ENCODE results near the gene GRK5.

The GRK5 gene

DNA sequence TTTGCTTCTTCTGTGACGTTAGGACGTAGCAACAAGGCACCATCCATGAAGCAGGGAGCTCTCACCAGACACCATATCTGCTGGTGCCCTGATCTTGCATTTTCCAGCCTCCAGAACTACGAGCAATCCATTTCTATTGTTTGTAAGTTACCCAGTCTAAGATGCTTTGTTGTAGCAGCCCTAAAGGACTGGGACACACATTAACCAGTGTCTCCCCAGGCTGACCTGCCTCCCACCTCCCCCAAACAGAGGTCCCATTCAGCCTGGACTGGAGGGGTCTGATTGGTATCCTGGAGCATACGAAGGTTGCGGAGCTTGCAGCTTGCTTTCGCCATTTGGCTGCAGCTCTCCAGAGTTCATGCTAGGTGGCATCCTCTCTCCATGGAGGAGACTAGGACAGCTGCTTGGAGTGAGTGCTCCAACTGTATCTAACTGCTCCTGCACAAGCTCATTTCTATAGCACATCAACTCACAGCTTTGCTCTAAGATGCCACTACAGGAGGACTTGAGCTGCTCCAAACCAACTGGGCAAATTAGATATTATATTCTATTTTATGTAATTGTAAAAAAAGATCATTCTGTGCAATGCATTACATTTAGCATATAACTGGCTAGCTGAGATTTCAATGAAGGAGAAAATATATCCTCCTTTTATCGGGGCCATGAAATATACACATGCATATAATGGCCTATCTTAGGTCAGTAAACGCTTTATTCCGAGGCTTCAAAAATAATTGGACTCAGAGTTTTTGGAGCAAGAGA lies 8.0 kb upstream of the GRK5 start:
- peaks cover 6% of the 10 kb centered on the region for H3K4me1 ChIP-seq (ENCODE audit: control insufficient read depth, insufficient read depth, low read length)
- no peaks in the 10 kb centered on the region for H3K36me3 ChIP-seq (ENCODE audit: control insufficient read depth, insufficient read depth, low read length, severe bottlenecking)
- no peak overlapping the region for H3K4me3 ChIP-seq (ENCODE audit: low read length)
- H3K9me3 ChIP-seq (ENCODE audit: control insufficient read depth, low read length), result no peaks in the 10 kb centered on the region
- no peak overlapping the region for H3K9ac ChIP-seq (ENCODE audit: low read length)
- H3K27me3 ChIP-seq (replicated peaks; ENCODE audit: control insufficient read depth, insufficient read depth, low read length), result no peaks in the 10 kb centered on the region
- peak; percentile 84 for DNase-seq (ENCODE audit: low read depth)

DNA sequence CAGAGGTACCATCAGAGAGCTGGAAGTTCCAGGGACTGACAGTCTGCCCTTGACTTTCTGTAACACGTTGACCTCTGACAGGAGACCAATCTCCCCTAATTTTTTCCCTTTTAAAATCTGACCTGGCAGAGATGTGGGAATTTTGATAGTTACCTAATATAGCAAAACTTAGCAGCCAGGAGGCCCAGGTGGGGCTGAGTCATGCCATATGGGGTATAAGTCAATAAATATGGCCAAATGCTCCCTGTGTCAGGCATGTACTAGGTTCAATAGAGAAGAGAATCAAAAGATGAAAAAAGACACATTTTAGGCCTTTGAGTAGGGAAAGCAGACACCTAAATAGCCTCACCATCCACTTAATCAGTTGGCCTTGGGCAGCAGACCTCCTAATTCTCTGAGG lies 6.1 kb upstream of the GRK5 start:
- Histone ChIP-seq H3K27me3 (replicated peaks; ENCODE audit: control insufficient read depth, insufficient read depth, low read length) (no peaks in the 10 kb centered on the region), H3K36me3 (ENCODE audit: control insufficient read depth, insufficient read depth, low read length, severe bottlenecking) (no peaks in the 10 kb centered on the region), H3K4me3 (ENCODE audit: low read length) (no peak overlapping the region), H3K4me1 (ENCODE audit: control insufficient read depth, insufficient read depth, low read length) (peaks cover 11% of the 10 kb centered on the region), H3K9me3 (ENCODE audit: control insufficient read depth, low read length) (no peaks in the 10 kb centered on the region), H3K9ac (ENCODE audit: low read length) (no peak overlapping the region)
- no peak for DNase-seq (ENCODE audit: low read depth)

DNA sequence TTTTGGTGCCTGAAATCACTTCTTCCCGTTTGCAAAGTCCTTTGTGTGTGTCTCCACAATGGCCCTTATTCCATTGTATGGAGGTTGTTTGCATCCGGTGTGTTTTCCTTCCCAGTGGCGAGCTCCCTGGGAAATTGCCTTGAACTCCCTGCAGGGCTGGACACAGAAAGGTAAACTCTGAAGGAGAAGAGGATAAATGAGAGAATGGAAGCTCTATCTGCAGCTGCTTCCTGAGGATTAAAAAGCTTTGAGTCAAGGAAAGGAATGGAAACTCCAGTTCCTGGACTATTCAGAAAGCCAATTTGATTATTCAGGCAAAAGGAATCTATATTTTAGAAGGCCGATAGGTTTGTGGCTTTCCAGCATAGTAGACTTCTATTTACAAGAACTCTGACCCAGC lies 4.4 kb upstream of the GRK5 start:
- Histone ChIP-seq H3K36me3 (ENCODE audit: control insufficient read depth, insufficient read depth, low read length, severe bottlenecking) (no peaks in the 10 kb centered on the region), H3K27me3 (replicated peaks; ENCODE audit: control insufficient read depth, insufficient read depth, low read length) (no peaks in the 10 kb centered on the region), H3K9me3 (ENCODE audit: control insufficient read depth, low read length) (no peaks in the 10 kb centered on the region), H3K4me1 (ENCODE audit: control insufficient read depth, insufficient read depth, low read length) (peaks cover 10% of the 10 kb centered on the region), H3K4me3 (ENCODE audit: low read length) (no peak overlapping the region), H3K9ac (ENCODE audit: low read length) (no peak overlapping the region)
- peak; percentile 55 for DNase-seq (ENCODE audit: low read depth)

DNA sequence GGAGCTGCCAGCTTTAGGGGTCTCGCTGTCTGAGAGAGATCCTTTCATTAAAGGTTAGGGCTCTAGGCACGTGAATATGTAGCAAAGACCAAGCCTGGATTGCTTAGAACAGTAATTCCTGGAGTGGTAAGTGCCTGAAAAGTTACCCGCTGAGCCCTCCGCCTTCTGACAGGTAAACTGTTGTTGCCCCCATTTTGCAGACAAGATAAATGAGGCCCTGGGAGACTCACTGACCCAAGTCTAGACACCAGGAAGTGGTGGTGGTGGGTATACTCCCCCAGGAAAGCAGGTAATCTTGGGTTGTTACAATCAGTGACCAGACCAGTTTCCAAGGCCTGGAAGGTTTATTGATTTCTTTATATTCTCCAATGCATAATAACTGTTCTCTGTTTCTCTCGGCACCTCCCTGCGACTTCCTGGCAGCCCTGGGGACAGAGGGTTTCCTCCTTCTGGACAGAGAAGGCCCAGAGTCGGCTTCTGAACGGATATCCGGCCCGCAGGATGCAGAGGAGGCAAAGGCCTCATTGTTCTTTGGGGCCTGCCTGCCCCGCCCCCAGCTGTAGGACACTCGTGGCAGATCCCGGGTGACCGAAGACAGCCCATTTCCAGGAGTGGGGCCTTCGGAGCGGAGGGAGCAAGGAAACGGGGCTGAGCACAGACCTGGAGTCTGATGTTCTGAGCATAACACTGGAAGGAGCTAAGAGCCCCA lies 1.3 kb upstream of the GRK5 start:
- DNase-seq (ENCODE audit: low read depth), result no peak
- Histone ChIP-seq H3K9ac (ENCODE audit: low read length) (peak overlapping the region; percentile 86), H3K36me3 (ENCODE audit: control insufficient read depth, insufficient read depth, low read length, severe bottlenecking) (no peaks in the 10 kb centered on the region), H3K4me1 (ENCODE audit: control insufficient read depth, insufficient read depth, low read length) (peaks cover 35% of the 10 kb centered on the region), H3K4me3 (ENCODE audit: low read length) (peak overlapping the region; percentile 95), H3K27me3 (replicated peaks; ENCODE audit: control insufficient read depth, insufficient read depth, low read length) (no peaks in the 10 kb centered on the region), H3K9me3 (ENCODE audit: control insufficient read depth, low read length) (no peaks in the 10 kb centered on the region)

DNA sequence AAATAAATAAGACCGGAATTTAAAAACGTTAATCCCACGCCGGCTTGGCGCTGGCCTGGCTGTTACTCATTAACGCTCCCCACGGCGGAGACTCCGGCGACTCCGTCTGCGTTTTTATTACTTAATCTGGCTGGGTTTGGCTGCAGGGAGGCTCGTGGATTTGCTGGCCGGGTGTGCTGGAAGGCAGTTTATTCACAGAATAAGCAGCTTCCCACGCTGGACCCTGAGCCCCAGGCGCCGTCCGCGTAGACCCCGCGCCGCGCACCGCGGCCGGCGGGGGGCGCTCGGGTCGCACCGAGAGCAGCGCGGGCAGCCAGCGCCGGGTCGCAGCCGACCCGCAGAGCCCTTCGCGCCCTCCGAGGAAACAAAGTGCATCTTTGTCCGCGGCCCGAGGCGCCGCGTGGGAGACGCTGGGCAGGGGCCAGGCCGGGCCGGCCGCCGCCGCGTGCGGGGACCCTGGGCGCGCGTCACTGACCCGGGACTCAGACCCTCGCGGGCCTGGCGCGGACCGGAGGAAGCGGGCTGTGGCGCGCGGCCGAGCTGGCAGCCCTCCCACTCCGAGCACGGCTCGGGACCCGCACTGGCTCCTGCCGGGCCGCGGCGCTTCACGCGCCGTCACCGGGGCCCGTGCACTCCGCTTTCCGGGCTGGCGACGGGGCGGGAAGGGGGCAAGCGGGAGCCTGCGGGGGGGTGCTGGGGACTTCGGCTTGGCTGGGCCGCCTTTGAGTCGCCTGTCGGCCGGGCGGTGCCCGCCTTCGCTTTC lies 587 bp upstream of the GRK5 start:
- Histone ChIP-seq H3K4me1 (ENCODE audit: control insufficient read depth, insufficient read depth, low read length) (peaks cover 43% of the 10 kb centered on the region), H3K9ac (ENCODE audit: low read length) (peak overlapping the region; percentile 86)
- DNase-seq (ENCODE audit: low read depth), result peak; percentile 86

DNA sequence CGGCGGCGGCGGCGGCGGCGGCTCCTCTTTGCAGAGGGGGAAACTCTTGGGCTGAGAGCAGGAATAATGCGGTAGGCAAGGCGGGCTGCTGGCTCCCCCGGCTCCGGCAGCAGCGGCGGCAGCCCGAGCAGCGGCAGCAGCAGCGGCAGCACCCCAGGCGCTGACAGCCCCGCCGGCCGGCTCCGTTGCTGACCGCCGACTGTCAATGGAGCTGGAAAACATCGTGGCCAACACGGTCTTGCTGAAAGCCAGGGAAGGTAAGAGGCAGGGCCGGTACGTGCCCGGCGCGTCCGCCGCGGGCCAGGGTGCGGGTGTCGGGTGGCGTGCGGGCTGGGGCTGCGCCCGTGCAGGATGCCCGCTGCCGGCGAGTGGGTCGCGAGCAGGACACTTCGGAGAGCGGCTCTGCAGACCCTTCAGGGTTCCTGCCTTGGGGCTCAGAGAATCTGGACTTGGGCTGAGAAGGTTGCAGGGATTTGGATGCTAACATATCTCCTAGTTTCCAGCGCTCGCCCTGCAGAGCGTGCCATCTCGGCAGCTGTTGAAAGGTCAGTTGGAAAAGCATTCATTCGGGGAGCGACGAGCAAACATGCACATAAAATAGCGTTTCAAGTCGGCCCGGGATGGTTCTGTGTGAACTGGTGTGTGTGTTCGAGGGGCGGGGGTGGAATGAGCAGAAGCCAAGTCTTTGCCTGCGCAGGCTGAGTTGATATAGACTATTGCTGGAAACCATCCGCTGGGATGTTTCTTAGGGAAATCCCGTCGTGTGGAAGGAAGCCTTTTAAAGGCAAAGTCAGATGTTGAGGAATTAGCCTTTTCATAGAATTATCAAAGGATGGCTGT lies 562 bp downstream of the GRK5 start:
- DNase-seq (ENCODE audit: low read depth), result peak; percentile 71
- no peaks in the 10 kb centered on the region for H3K27me3 ChIP-seq (replicated peaks; ENCODE audit: control insufficient read depth, insufficient read depth, low read length)
- H3K36me3 ChIP-seq (ENCODE audit: control insufficient read depth, insufficient read depth, low read length, severe bottlenecking), result no peaks in the 10 kb centered on the region
- H3K9me3 ChIP-seq (ENCODE audit: control insufficient read depth, low read length), result no peaks in the 10 kb centered on the region
- peaks cover 54% of the 10 kb centered on the region for H3K4me1 ChIP-seq (ENCODE audit: control insufficient read depth, insufficient read depth, low read length)
- peak overlapping the region; percentile 90 for H3K9ac ChIP-seq (ENCODE audit: low read length)
- peak overlapping the region; percentile 95 for H3K4me3 ChIP-seq (ENCODE audit: low read length)

More for the DNA sequence above, 587 bp upstream of the GRK5 start:
- Histone ChIP-seq H3K36me3 (ENCODE audit: control insufficient read depth, insufficient read depth, low read length, severe bottlenecking) (no peaks in the 10 kb centered on the region), H3K27me3 (replicated peaks; ENCODE audit: control insufficient read depth, insufficient read depth, low read length) (no peaks in the 10 kb centered on the region), H3K9me3 (ENCODE audit: control insufficient read depth, low read length) (no peaks in the 10 kb centered on the region), H3K4me3 (ENCODE audit: low read length) (peak overlapping the region; percentile 95)

DNA sequence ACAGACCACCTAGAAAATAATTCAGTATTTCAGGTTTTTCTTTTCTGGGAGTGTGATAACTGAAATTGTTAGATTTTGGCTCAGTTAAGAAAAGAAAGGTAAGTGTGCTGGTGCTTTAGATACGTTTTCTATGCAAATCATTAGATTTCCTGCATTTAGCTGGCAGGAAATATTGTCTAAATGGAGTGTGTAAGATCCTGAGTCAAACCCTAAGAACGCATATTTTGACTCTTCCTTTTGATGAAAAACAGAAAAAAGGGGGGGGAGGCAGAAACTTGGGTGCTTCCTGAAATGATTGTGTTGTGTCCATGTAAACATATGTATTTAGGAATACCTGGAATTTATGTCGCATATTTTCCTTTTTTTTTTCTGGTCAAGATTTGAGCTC lies 1.2 kb downstream of the GRK5 start:
- Histone ChIP-seq H3K4me1 (ENCODE audit: control insufficient read depth, insufficient read depth, low read length) (peaks cover 57% of the 10 kb centered on the region), H3K36me3 (ENCODE audit: control insufficient read depth, insufficient read depth, low read length, severe bottlenecking) (no peaks in the 10 kb centered on the region), H3K9ac (ENCODE audit: low read length) (peak overlapping the region; percentile 90), H3K4me3 (ENCODE audit: low read length) (peak overlapping the region; percentile 95), H3K9me3 (ENCODE audit: control insufficient read depth, low read length) (no peaks in the 10 kb centered on the region), H3K27me3 (replicated peaks; ENCODE audit: control insufficient read depth, insufficient read depth, low read length) (no peaks in the 10 kb centered on the region)
- peak; percentile 58 for DNase-seq (ENCODE audit: low read depth)

DNA sequence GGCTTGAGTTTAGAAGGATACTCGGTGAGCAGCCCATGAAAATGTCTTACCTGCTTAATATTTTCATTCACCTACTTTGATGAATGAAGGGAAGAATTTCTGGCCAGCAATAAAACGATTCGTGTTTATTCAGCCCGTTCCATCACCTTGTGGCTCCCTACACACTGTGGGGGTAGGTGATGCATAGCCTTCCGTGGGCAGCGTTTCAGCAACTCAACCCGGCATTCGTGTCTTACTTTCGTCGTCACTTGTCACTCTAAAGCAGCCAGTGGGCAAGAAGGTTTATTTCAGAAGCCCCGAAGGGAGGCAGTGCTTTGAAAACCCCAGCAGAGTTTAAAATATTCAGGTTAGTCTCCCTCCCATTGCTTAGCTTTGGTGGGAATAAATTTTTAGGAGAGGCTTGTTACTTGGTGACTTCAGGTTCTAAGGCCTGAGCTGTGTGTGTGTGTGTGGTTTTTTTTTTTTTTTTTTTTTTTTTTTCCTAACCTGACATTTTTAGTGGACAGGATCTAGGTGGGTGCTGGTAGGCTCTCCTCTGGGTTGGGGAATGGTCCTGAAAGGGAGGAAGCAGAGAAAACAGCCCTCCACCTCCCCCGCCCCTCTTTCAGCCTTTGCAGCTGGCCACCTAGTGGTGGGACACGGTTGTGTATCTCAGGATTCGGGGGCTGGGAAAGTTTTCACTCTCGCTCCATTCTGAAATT lies 1.8 kb downstream of the GRK5 start:
- peaks cover 57% of the 10 kb centered on the region for H3K4me1 ChIP-seq (ENCODE audit: control insufficient read depth, insufficient read depth, low read length)
- H3K27me3 ChIP-seq (replicated peaks; ENCODE audit: control insufficient read depth, insufficient read depth, low read length), result no peaks in the 10 kb centered on the region
- H3K4me3 ChIP-seq (ENCODE audit: low read length), result peak overlapping the region; percentile 95

DNA sequence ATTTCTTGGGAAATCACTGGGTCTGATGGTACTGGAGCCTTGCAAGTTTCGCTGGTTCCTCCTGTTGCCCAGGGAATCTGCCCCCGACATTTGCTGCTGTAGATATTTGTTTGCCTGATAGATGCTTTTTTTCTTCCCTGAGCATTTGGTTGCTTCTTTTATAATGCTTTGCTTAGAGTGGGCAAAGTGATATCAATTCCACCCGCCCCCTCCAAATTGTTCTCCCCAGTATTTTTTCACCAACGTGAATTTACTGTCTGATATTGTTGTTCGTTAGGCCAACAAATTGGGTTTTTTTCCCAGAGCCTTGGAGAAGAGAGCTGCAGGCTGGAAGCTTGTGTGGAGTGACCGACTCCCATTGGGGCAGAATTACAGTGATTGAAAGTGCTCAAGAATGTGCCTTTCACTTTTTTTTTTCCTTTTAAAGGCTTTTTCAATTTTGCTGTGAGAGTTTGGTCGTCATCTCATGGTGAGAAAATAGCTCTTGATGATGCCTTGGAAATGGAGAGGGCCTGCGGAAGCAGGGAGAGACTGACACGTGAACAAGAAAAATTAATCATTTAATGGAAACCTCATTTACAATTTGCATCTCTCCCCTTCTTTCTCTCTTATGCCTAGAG lies 2.5 kb downstream of the GRK5 start:
- Histone ChIP-seq H3K9me3 (ENCODE audit: control insufficient read depth, low read length) (no peaks in the 10 kb centered on the region), H3K9ac (ENCODE audit: low read length) (peak overlapping the region; percentile 90), H3K4me1 (ENCODE audit: control insufficient read depth, insufficient read depth, low read length) (peaks cover 57% of the 10 kb centered on the region), H3K36me3 (ENCODE audit: control insufficient read depth, insufficient read depth, low read length, severe bottlenecking) (no peaks in the 10 kb centered on the region), H3K27me3 (replicated peaks; ENCODE audit: control insufficient read depth, insufficient read depth, low read length) (no peaks in the 10 kb centered on the region), H3K4me3 (ENCODE audit: low read length) (peak overlapping the region; percentile 95)
- peak; percentile 45 for DNase-seq (ENCODE audit: low read depth)

More for the DNA sequence above, 1.8 kb downstream of the GRK5 start:
- Histone ChIP-seq H3K9me3 (ENCODE audit: control insufficient read depth, low read length) (no peaks in the 10 kb centered on the region), H3K9ac (ENCODE audit: low read length) (peak overlapping the region; percentile 90), H3K36me3 (ENCODE audit: control insufficient read depth, insufficient read depth, low read length, severe bottlenecking) (no peaks in the 10 kb centered on the region)
- peak; percentile 96 for DNase-seq (ENCODE audit: low read depth)

DNA sequence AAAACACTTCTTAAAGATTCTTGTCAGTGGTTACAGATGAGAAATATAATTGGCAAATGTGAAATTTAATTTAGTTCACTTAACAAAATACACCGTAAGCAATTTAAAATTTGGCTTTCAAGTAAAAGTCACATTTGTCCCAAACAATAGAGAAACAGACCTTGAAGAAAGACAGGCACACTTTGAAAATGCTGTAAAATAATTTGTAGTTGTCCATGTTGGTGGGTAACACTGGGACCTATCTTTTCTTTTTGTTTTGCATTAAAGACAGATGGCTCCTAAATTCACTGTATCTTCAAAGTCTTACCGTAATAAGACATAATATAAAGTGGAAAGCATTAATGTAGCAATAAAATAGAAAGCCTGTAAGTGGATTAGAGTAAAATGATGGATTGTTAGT lies 3.3 kb downstream of the GRK5 start:
- Histone ChIP-seq H3K36me3 (ENCODE audit: control insufficient read depth, insufficient read depth, low read length, severe bottlenecking) (no peaks in the 10 kb centered on the region), H3K4me1 (ENCODE audit: control insufficient read depth, insufficient read depth, low read length) (peaks cover 57% of the 10 kb centered on the region), H3K9me3 (ENCODE audit: control insufficient read depth, low read length) (no peaks in the 10 kb centered on the region), H3K27me3 (replicated peaks; ENCODE audit: control insufficient read depth, insufficient read depth, low read length) (no peaks in the 10 kb centered on the region), H3K9ac (ENCODE audit: low read length) (peak overlapping the region; percentile 90), H3K4me3 (ENCODE audit: low read length) (peak overlapping the region; percentile 95)
- DNase-seq (ENCODE audit: low read depth), result no peak

All from adipocyte (in vitro differentiated cells).